Ectodermal cell (in vitro differentiated cells): Measurements from ENCODE around the gene SLC1A1.

ENCODE experiments used
- H3K27ac ChIP-seq: 2 replicates; pipeline ENCODE4 v1.7.0; 2013; ENCODE audit warnings: mild to moderate bottlenecking, low read depth, low read length; ENCODE audit not compliant: insufficient read depth, poor library complexity, severe bottlenecking
- H3K27me3 ChIP-seq: 2 replicates; pipeline ENCODE4 v1.7.0; 2013; ENCODE audit warnings: mild to moderate bottlenecking, low read length; ENCODE audit not compliant: insufficient read depth, control insufficient read depth, poor library complexity, severe bottlenecking
- H3K36me3 ChIP-seq: one replicate; pipeline ENCODE4 v1.7.0; 2013; ENCODE audit warnings: low read length; ENCODE audit not compliant: control insufficient read depth, insufficient read depth
- H3K4me1 ChIP-seq: one replicate; pipeline ENCODE4 v1.7.0; 2013; ENCODE audit warnings: low read length; ENCODE audit not compliant: control insufficient read depth, insufficient read depth
- H3K4me3 ChIP-seq: 2 replicates; pipeline ENCODE4 v1.7.0; 2013; ENCODE audit warnings: low read depth, low read length, control low read depth; ENCODE audit not compliant: insufficient read depth
- H3K9me3 ChIP-seq: 2 replicates; pipeline ENCODE4 v1.7.0; 2013; ENCODE audit warnings: mild to moderate bottlenecking, low read length, moderate library complexity; ENCODE audit not compliant: control insufficient read depth
- WGBS, 2 experiments: methylation state at CpG; one replicate each; pipeline ENCODE4 v1.1.7; 2013; ENCODE audit warnings: missing lambda C conversion rate in 2 of 2; 5-methylcytosine and 5-hydroxymethylcytosine counted together

The SLC1A1 gene

DNA sequence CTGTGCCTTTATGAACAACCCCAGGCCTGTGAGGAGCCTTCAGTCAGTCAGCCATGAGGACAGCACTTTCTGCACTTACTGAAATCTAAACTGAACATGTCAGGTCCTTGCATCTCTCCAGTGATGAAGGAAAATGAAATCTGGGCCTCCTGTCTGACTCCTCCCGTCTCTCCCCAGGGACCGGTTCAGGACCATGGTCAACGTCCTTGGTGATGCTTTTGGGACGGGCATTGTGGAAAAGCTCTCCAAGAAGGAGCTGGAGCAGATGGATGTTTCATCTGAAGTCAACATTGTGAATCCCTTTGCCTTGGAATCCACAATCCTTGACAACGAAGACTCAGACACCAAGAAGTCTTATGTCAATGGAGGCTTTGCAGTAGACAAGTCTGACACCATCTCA, 94.9 kb downstream of the SLC1A1 start:
- Histone ChIP-seq H3K27ac (no peak overlapping the region), H3K27me3 (no peaks in the 10 kb centered on the region), H3K4me1 (no peaks in the 10 kb centered on the region), H3K9me3 (no peaks in the 10 kb centered on the region), H3K4me3 (no peak overlapping the region), H3K36me3 (no peaks in the 10 kb centered on the region)
- WGBS, 2 experiments, result 85 to 91% methylated on average over 5 of the region's 5 CpGs

- H3K27ac ChIP-seq, result no peak overlapping the region
- H3K36me3 ChIP-seq, result no peaks in the 10 kb centered on the region
- H3K4me1 ChIP-seq, result no peaks in the 10 kb centered on the region
- WGBS, 2 experiments, result 87 to 94% methylated on average over 2 of the region's 2 CpGs
- H3K4me3 ChIP-seq, result no peak overlapping the region
- H3K27me3 ChIP-seq, result no peaks in the 10 kb centered on the region
- H3K9me3 ChIP-seq, result no peaks in the 10 kb centered on the region
Measured at GRCh38 chr9:4588721-4589120, 98.5 kb downstream of the SLC1A1 start.

- no peaks in the 10 kb centered on the region for H3K36me3 ChIP-seq
- no peak overlapping the region for H3K4me3 ChIP-seq
- no peak overlapping the region for H3K27ac ChIP-seq
- WGBS, 2 experiments, result 91 to 96% methylated on average over 8 of the region's 8 CpGs
- H3K9me3 ChIP-seq, result no peaks in the 10 kb centered on the region
- no peaks in the 10 kb centered on the region for H3K4me1 ChIP-seq
- H3K27me3 ChIP-seq, result no peaks in the 10 kb centered on the region
Measured at GRCh38 chr9:4590430-4591122, 100.3 kb downstream of the SLC1A1 start.

DNA sequence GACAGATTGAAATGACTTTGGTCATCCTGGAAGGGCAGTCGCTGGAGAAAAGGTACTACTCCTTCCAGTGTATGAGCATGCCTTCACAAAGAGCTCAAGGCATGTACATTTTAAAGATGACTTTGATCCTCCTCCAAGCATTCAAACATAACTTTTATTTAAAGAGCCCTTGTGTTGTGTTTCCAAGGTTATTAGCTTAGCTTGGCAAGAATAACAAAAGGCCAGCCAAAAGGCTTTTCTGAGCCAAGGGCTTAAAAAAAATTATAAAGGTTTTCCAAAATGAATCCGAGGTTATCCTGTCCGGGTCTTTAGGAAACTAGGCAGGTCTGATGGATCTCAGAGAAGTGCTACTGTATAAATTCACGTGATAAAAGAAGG, 100.8 kb downstream of the SLC1A1 start:
- Histone ChIP-seq H3K4me1 (no peaks in the 10 kb centered on the region), H3K9me3 (no peaks in the 10 kb centered on the region), H3K27me3 (no peaks in the 10 kb centered on the region), H3K36me3 (no peaks in the 10 kb centered on the region), H3K4me3 (no peak overlapping the region), H3K27ac (no peak overlapping the region)
- WGBS, 2 experiments, result 91 to 94% methylated on average over 4 of the region's 4 CpGs

GRCh38 chr9:4592295-4592694, 102.0 kb downstream of the SLC1A1 start:
- H3K27ac ChIP-seq, result no peak overlapping the region
- H3K27me3 ChIP-seq, result no peaks in the 10 kb centered on the region
- H3K4me3 ChIP-seq, result no peak overlapping the region
- H3K9me3 ChIP-seq, result no peaks in the 10 kb centered on the region
- WGBS, 2 experiments, result 75 to 86% methylated on average over 3 of the region's 3 CpGs
- no peaks in the 10 kb centered on the region for H3K4me1 ChIP-seq
- no peaks in the 10 kb centered on the region for H3K36me3 ChIP-seq

DNA sequence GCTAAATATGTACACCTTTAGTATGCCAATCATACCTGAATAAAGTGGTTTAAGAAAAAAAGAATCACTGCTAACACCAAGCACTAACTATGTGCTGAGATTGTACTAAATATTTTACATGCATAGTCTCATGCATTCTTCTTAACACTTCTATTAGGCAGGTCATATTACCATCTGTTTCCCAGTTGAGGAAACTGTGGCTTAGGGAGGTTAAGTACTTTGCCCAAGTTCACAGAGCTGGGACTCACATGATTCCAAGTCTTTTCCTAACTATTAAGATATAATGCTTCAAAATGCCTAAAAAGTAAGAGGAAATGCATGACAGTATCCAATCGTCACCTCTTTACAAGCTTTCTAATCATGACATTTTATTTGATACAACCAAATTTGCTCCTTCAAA, 102.6 kb downstream of the SLC1A1 start:
- no peak overlapping the region for H3K4me3 ChIP-seq
- 92 to 93% methylated on average over 1 of the region's 1 CpG for WGBS, 2 experiments
- H3K27me3 ChIP-seq, result no peaks in the 10 kb centered on the region
- H3K9me3 ChIP-seq, result no peaks in the 10 kb centered on the region
- H3K36me3 ChIP-seq, result no peaks in the 10 kb centered on the region
- no peaks in the 10 kb centered on the region for H3K4me1 ChIP-seq
- no peak overlapping the region for H3K27ac ChIP-seq

DNA sequence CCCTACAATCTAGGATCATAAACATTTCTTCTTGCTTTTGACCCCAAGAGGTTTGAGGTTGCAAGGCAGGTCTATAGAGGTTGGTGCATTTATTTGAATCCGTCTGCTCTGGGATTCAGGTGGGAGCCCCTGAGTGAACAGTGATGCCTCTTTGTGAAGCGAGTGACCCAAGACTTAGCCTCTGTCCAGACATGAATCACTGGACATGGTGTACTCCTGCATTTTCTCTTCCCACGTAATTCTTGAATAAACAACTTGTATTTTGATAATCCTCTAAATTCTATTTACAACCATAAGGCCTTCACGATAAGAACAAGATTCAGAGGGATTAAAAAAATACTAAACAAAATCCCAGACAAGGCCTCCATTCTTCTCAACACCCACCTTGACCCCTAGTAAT, 104.3 kb downstream of the SLC1A1 start:
- H3K4me1 ChIP-seq, result no peaks in the 10 kb centered on the region
- H3K36me3 ChIP-seq, result no peaks in the 10 kb centered on the region
- no peak overlapping the region for H3K27ac ChIP-seq
- no peaks in the 10 kb centered on the region for H3K9me3 ChIP-seq
- WGBS, 2 experiments, result 94% methylated on average over 4 of the region's 4 CpGs
- H3K4me3 ChIP-seq, result no peak overlapping the region
- H3K27me3 ChIP-seq, result no peaks in the 10 kb centered on the region

DNA sequence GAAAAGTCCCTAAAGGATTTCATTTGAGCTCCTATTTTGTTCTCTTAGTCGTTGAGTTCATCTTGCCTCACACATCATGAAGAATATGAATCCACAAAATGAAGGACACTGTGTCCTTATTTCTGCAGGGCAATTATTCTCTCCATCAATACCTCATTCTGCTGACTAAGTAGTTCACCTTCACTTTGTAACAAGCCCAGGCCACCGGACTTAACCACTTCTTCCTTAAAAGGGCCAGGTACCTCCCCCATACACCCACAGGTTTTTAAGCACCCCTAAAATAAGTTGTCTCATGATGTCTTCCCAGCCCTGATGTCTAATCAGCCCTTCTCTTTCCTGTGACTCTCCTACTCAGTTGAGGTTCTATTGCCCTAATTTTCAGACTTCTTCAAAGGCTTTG, 104.7 kb downstream of the SLC1A1 start:
- Histone ChIP-seq H3K4me3 (no peak overlapping the region), H3K4me1 (no peaks in the 10 kb centered on the region), H3K27ac (no peak overlapping the region), H3K9me3 (no peaks in the 10 kb centered on the region), H3K36me3 (no peaks in the 10 kb centered on the region), H3K27me3 (no peaks in the 10 kb centered on the region)
- WGBS, 2 experiments, result 92 to 97% methylated on average over 2 of the region's 2 CpGs

GRCh38 chr9:4596165-4596922, 106.1 kb downstream of the SLC1A1 start:
- 88 to 92% methylated on average over 11 of the region's 11 CpGs for WGBS, 2 experiments
- H3K4me1 ChIP-seq, result peaks cover 1% of the 10 kb centered on the region
- no peaks in the 10 kb centered on the region for H3K36me3 ChIP-seq
- no peak overlapping the region for H3K4me3 ChIP-seq
- H3K9me3 ChIP-seq, result no peaks in the 10 kb centered on the region
- H3K27ac ChIP-seq, result no peak overlapping the region
- H3K27me3 ChIP-seq, result no peaks in the 10 kb centered on the region

DNA sequence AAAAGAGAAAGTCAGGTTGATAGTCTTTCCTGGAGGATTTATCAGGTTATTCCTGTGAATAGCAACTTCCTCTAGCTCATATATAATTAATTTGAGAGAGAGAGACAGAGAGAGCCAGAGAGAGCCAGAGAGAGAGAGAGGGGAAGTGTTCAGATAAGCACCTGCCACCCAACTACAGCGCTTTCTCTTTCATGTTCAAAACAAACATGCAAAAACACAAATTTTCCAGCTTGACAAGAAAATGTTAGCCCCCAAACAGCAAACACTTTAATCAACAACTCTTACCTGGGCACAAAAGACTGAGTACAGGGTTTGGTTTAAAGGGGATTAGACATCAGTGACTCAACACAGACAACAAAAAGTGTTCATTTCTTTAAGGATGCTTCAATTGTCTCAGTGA, 110.1 kb downstream of the SLC1A1 start:
- H3K9me3 ChIP-seq, result no peaks in the 10 kb centered on the region
- H3K4me3 ChIP-seq, result no peak overlapping the region
- H3K36me3 ChIP-seq, result no peaks in the 10 kb centered on the region
- H3K4me1 ChIP-seq, result peaks cover 6% of the 10 kb centered on the region
- no peaks in the 10 kb centered on the region for H3K27me3 ChIP-seq
- H3K27ac ChIP-seq, result no peak overlapping the region
- 100% methylated on average over 1 of the region's 1 CpG; no CpG with 5 or more reads in 1 of the 2 experiments for WGBS, 2 experiments
